22Rv1 (cell line): Measurements from ENCODE around the gene CAMKK2.
"Not testable (repeated sequence)": the region's sequence is repeated elsewhere in the genome, so short reads cannot be mapped to it uniquely, and the experiment has no call there.

Experiments
- ZFX ChIP-seq: fragments of 450-650 bp; IDR thresholded peaks from 2 replicates; pipeline ENCODE4 v1.6.1; 2017; ENCODE audit warnings: antibody characterized with exemption, borderline replicate concordance
- TF ChIP-seq, protein P1 (sequence below): fragments of 450-650 bp; IDR thresholded peaks from 2 replicates; pipeline ENCODE4 v1.5.1; 2017; ENCODE audit warnings: mild to moderate bottlenecking

DNA sequence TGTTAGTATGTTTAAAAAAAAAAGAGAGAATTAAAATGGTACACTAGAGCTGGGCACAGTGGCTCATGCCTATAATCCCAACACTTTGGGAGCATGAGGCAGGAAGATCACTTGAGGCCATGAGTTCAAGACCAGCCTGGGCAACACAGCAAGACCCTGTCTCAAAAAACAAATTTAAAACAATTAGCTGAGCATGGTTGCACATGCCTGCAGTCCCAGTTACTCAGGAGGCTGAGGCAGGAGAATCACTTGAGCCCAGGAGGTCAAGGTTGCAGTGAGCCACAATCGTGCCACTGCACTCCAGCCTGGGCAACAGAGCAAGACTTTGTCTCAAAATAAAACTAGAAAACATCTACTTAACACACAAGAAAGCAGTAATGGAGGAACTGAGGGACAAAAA is 13.7 kb upstream of the CAMKK2 start:
- TF ChIP-seq, protein P1, sequence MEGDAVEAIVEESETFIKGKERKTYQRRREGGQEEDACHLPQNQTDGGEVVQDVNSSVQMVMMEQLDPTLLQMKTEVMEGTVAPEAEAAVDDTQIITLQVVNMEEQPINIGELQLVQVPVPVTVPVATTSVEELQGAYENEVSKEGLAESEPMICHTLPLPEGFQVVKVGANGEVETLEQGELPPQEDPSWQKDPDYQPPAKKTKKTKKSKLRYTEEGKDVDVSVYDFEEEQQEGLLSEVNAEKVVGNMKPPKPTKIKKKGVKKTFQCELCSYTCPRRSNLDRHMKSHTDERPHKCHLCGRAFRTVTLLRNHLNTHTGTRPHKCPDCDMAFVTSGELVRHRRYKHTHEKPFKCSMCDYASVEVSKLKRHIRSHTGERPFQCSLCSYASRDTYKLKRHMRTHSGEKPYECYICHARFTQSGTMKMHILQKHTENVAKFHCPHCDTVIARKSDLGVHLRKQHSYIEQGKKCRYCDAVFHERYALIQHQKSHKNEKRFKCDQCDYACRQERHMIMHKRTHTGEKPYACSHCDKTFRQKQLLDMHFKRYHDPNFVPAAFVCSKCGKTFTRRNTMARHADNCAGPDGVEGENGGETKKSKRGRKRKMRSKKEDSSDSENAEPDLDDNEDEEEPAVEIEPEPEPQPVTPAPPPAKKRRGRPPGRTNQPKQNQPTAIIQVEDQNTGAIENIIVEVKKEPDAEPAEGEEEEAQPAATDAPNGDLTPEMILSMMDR, result not testable (repeated sequence)
- TF ChIP-seq ZFX, result not testable (repeated sequence)
